ENCODE data around the gene SMG9.

SMG9 gene

GRCh38 chr19:43751466-43752220 is 3.1 kb downstream of the SMG9 start:
- Mint-ChIP-seq H3K4me3 (no peak overlapping the region), H3K36me3 (peaks cover 16% of the 10 kb centered on the region), H3K27me3 (no peaks in the 10 kb centered on the region), H3K9me3 (ENCODE audit: low read depth) (no peaks in the 10 kb centered on the region), H3K27ac (peak overlapping the region; percentile 74), H3K4me1 (ENCODE audit: low read depth) (peaks cover 43% of the 10 kb centered on the region)

GRCh38 chr19:43749898-43750297 is 4.9 kb downstream of the SMG9 start:
- Mint-ChIP-seq H3K4me1 (ENCODE audit: low read depth) (peaks cover 38% of the 10 kb centered on the region), H3K4me3 (no peak overlapping the region), H3K27me3 (no peaks in the 10 kb centered on the region), H3K36me3 (peaks cover 9% of the 10 kb centered on the region), H3K9me3 (ENCODE audit: low read depth) (no peaks in the 10 kb centered on the region), H3K27ac (peak overlapping the region; percentile 86)

- Mint-ChIP-seq H3K4me1 (ENCODE audit: low read depth) (peaks cover 37% of the 10 kb centered on the region), H3K9me3 (ENCODE audit: low read depth) (no peaks in the 10 kb centered on the region), H3K27ac (peak overlapping the region; percentile 78), H3K27me3 (no peaks in the 10 kb centered on the region), H3K36me3 (peaks cover 10% of the 10 kb centered on the region), H3K4me3 (no peak overlapping the region)
Observed at GRCh38 chr19:43749152-43749551, 5.6 kb downstream of the SMG9 start.

DNA sequence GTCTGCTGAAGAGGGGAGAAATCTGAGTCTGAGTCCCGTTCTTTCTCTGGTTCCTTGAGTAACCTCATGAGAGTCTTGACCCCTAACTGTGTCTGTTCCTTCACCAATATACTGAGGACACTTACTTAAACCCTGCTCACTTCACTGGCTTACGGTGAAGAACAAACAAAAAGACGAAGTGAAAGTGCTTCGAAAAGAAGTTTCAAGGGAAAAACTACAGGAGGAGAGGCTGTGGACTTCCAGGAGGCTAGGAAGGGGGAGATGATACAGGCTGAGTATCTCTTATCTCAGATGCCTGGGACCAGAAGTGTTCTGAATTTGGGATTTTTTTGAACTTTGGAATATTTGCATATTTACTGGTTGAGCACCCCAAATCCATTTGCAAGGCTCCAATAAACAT is 6.1 kb downstream of the SMG9 start:
- peaks cover 34% of the 10 kb centered on the region for H3K4me1 Mint-ChIP-seq (ENCODE audit: low read depth)
- H3K27me3 Mint-ChIP-seq, result no peaks in the 10 kb centered on the region
- H3K36me3 Mint-ChIP-seq, result peaks cover 14% of the 10 kb centered on the region
- H3K9me3 Mint-ChIP-seq (ENCODE audit: low read depth), result no peaks in the 10 kb centered on the region
- H3K27ac Mint-ChIP-seq, result peak overlapping the region; percentile 78
- no peak overlapping the region for H3K4me3 Mint-ChIP-seq

DNA sequence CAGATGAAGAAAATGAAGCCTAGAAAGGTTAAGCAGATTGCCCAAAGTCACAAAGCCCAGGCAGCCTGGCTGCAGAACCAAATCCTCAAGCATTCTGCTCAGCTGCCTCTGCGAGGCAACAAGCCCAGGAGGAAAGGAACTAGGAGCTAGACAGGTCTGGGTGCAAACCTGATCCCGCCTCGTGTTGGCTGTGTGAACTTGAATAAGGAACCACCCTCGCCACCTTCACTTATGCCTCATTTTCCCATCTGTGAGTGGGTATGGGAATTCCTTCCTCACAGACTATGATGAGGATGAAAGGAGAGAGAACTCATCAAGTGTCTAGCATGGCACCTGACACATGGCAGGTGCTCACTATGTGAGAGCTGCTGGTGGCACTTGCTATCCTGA is 6.6 kb downstream of the SMG9 start:
- no peaks in the 10 kb centered on the region for H3K27me3 Mint-ChIP-seq
- H3K36me3 Mint-ChIP-seq, result peaks cover 14% of the 10 kb centered on the region
- H3K4me3 Mint-ChIP-seq, result no peak overlapping the region
- H3K27ac Mint-ChIP-seq, result peak overlapping the region; percentile 78
- peaks cover 31% of the 10 kb centered on the region for H3K4me1 Mint-ChIP-seq (ENCODE audit: low read depth)
- H3K9me3 Mint-ChIP-seq (ENCODE audit: low read depth), result no peaks in the 10 kb centered on the region

GRCh38 chr19:43747557-43748204 is 7.1 kb downstream of the SMG9 start:
- Mint-ChIP-seq H3K9me3 (ENCODE audit: low read depth) (no peaks in the 10 kb centered on the region), H3K27me3 (no peaks in the 10 kb centered on the region), H3K4me1 (ENCODE audit: low read depth) (peaks cover 26% of the 10 kb centered on the region), H3K27ac (peak overlapping the region; percentile 16), H3K36me3 (peaks cover 11% of the 10 kb centered on the region), H3K4me3 (no peak overlapping the region)

DNA sequence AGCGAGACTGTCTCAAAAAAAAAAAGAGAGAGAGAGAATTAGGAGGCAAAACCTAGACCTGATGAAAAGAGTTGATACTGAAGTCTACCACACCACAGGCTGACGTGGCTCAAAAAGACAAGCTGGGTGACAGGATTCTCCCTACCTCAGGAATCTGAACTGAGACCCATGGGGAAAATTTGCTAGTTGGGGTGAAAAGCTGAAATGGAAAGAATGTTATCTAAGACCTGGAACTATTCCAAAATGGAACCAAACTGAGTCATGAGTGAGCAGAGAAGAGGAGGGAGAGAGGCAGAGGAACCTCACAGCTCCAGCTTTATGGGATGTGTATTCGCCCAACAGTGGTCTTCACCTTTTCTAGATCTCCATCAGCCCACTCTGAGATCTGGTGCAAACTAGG is 11.7 kb downstream of the SMG9 start:
- no peak overlapping the region for H3K27ac Mint-ChIP-seq
- peaks cover 12% of the 10 kb centered on the region for H3K4me1 Mint-ChIP-seq (ENCODE audit: low read depth)
- H3K9me3 Mint-ChIP-seq (ENCODE audit: low read depth), result no peaks in the 10 kb centered on the region
- H3K4me3 Mint-ChIP-seq, result no peak overlapping the region
- H3K27me3 Mint-ChIP-seq, result no peaks in the 10 kb centered on the region
- H3K36me3 Mint-ChIP-seq, result peaks cover 10% of the 10 kb centered on the region

- Mint-ChIP-seq H3K9me3 (ENCODE audit: low read depth) (no peaks in the 10 kb centered on the region), H3K4me3 (no peak overlapping the region), H3K27ac (no peak overlapping the region), H3K27me3 (no peaks in the 10 kb centered on the region), H3K36me3 (peaks cover 16% of the 10 kb centered on the region), H3K4me1 (ENCODE audit: low read depth) (peaks cover 7% of the 10 kb centered on the region)
Observed at GRCh38 chr19:43741075-43741825, 13.5 kb downstream of the SMG9 start.

DNA sequence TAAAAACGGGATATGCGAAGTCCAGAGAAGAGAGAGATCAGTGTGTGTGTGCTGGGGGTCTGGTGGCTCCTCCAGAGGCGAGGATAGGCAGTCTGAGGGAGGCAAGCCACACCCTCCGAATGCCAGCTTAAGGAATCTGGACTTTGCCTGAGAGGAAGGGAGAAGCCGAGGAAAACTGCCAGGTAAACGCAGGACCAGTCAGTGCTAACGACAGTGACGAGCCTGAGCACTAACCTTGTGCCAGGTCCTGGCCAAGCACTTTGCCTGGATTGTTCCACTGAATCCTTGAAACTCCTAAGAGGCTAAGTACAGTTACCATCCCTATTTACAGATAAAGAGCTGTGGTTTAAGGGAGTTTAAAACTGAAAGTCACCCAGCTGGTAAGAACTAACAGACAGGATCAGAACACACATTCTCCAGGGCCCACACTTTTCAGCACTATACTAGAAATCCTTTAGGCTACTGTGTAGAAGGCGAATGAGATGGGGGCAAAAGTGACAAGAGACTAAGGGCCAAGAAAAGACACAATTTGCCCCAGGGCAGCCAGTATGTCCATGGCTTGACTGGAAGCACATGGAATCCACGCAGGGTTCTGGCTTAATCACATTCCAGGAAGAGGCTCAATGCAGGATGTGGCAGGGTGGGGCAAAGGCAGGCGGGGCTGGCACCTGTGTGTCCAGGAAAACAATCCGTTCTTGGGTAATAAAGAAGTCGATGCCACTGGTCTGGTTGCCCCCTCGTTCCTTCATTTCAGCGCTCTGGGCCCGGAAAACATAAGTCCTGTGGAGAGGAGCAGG is 15.1 kb downstream of the SMG9 start:
- H3K4me1 Mint-ChIP-seq (ENCODE audit: low read depth), result no peaks in the 10 kb centered on the region
- H3K27ac Mint-ChIP-seq, result no peak overlapping the region
- H3K36me3 Mint-ChIP-seq, result peaks cover 18% of the 10 kb centered on the region
- no peaks in the 10 kb centered on the region for H3K27me3 Mint-ChIP-seq
- no peaks in the 10 kb centered on the region for H3K9me3 Mint-ChIP-seq (ENCODE audit: low read depth)
- H3K4me3 Mint-ChIP-seq, result no peak overlapping the region

GRCh38 chr19:43738780-43739211 is 16.0 kb downstream of the SMG9 start:
- Mint-ChIP-seq H3K36me3 (peaks cover 14% of the 10 kb centered on the region), H3K9me3 (ENCODE audit: low read depth) (no peaks in the 10 kb centered on the region), H3K27me3 (no peaks in the 10 kb centered on the region), H3K27ac (no peak overlapping the region), H3K4me1 (ENCODE audit: low read depth) (no peaks in the 10 kb centered on the region), H3K4me3 (no peak overlapping the region)

DNA sequence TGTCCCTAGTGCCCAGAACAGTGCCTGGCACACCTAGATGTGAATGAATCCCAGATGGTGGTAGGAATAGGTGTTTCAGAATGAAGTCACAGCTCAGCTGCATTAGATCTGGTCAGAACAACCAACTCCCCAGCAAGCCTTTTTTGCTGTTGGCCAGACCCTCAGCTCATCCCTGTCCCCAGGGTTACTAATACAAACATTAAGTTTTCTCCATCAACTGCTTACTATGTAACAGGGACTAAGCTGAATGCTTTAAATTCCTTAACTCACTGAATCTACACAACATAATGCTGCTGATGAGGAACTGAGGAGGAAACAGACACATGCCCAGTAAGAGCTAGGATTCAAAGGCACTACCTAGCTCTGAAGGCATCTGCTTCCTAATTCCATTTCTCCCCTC is 18.8 kb downstream of the SMG9 start:
- Mint-ChIP-seq H3K4me1 (ENCODE audit: low read depth) (no peaks in the 10 kb centered on the region), H3K36me3 (peaks cover 14% of the 10 kb centered on the region), H3K27ac (no peak overlapping the region), H3K27me3 (no peaks in the 10 kb centered on the region), H3K4me3 (no peak overlapping the region), H3K9me3 (ENCODE audit: low read depth) (no peaks in the 10 kb centered on the region)

DNA sequence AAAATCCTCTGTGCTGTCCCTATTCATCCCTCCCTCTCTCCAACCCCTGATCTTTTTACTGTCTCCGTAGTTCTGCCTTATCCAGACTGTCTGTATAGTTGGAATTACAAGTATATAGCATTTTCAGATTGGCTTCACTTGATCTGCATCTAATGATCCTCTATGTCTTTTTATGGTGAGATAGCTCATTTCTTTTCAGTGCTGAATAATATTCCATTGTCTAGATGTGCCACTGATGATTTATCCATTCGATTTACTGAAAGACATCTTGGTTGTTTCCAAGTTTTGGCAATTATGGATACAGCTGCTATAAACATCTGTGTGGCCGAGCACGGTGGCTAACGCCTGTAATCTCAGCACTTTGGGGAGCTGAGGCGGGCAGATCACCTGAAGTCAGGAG is 19.7 kb downstream of the SMG9 start:
- Mint-ChIP-seq H3K27me3 (no peaks in the 10 kb centered on the region), H3K27ac (no peak overlapping the region), H3K9me3 (ENCODE audit: low read depth) (no peaks in the 10 kb centered on the region), H3K4me1 (ENCODE audit: low read depth) (no peaks in the 10 kb centered on the region), H3K36me3 (peaks cover 16% of the 10 kb centered on the region), H3K4me3 (no peak overlapping the region)

GRCh38 chr19:43731846-43732245 is 22.9 kb downstream of the SMG9 start:
- Mint-ChIP-seq H3K4me3 (no peak overlapping the region), H3K27ac (no peak overlapping the region), H3K9me3 (ENCODE audit: low read depth) (no peaks in the 10 kb centered on the region), H3K36me3 (peaks cover 12% of the 10 kb centered on the region), H3K4me1 (ENCODE audit: low read depth) (no peaks in the 10 kb centered on the region), H3K27me3 (no peaks in the 10 kb centered on the region)

DNA sequence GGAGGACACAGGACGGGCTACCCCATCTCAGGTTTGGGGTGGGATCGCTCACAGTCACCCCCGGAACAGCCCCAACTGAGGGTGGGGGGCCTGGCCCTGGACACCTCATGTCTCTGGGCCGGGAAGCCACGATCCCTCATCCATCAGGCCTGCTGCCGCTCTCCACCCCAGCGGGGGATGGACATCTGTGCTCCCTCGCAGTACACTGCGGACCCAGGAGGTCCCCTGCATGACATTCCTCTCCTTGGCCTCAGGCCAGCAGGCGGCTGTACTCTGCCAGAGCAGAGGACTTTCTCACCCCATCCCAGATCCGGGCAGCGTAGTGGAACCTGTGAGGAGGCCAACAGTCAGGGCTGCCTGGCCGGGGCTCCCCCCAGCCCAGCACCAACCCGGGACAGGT is 23.4 kb downstream of the SMG9 start:
- H3K4me3 Mint-ChIP-seq, result no peak overlapping the region
- H3K27ac Mint-ChIP-seq, result no peak overlapping the region
- H3K36me3 Mint-ChIP-seq, result peaks cover 8% of the 10 kb centered on the region
- H3K9me3 Mint-ChIP-seq (ENCODE audit: low read depth), result no peaks in the 10 kb centered on the region
- H3K27me3 Mint-ChIP-seq, result no peaks in the 10 kb centered on the region
- no peaks in the 10 kb centered on the region for H3K4me1 Mint-ChIP-seq (ENCODE audit: low read depth)

- H3K27ac Mint-ChIP-seq, result peak overlapping the region; percentile 10
- H3K27me3 Mint-ChIP-seq, result no peaks in the 10 kb centered on the region
- H3K36me3 Mint-ChIP-seq, result peaks cover 5% of the 10 kb centered on the region
- H3K9me3 Mint-ChIP-seq (ENCODE audit: low read depth), result no peaks in the 10 kb centered on the region
- H3K4me3 Mint-ChIP-seq, result no peak overlapping the region
- H3K4me1 Mint-ChIP-seq (ENCODE audit: low read depth), result peaks cover 5% of the 10 kb centered on the region
Observed at GRCh38 chr19:43729919-43730318, 24.8 kb downstream of the SMG9 start.
